Mesodermal cell (in vitro differentiated cells): ENCODE data around the gene LOXHD1.

Experiments
- H3K27ac ChIP-seq: 2 replicates; pipeline ENCODE4 v1.7.0; 2013; ENCODE audit warnings: mild to moderate bottlenecking, low read depth, low read length, moderate library complexity; ENCODE audit not compliant: severe bottlenecking
- H3K36me3 ChIP-seq: 2 replicates; pipeline ENCODE4 v1.7.1; 2013; ENCODE audit warnings: mild to moderate bottlenecking, low read length, moderate library complexity; ENCODE audit not compliant: control insufficient read depth, insufficient read depth
- H3K4me1 ChIP-seq: one replicate; pipeline ENCODE4 v1.7.1; 2013; ENCODE audit warnings: mild to moderate bottlenecking, low read length; ENCODE audit not compliant: insufficient read depth, control insufficient read depth, poor library complexity, severe bottlenecking
- H3K4me3 ChIP-seq: 2 replicates; pipeline ENCODE4 v1.7.0; 2013; ENCODE audit warnings: low read length, control low read depth, mild to moderate bottlenecking; ENCODE audit not compliant: insufficient read depth, poor library complexity, severe bottlenecking; ENCODE audit errors: extremely low read depth
- H3K9me3 ChIP-seq: 2 replicates; pipeline ENCODE4 v1.7.1; 2013; ENCODE audit warnings: mild to moderate bottlenecking, low read length, moderate library complexity; ENCODE audit not compliant: control insufficient read depth
- WGBS, 2 experiments: methylation state at CpG; one replicate each; pipeline ENCODE4 v1.1.5; 2013; ENCODE audit warnings: missing lambda C conversion rate in 2 of 2; ENCODE audit not compliant: insufficient coverage in 2 of 2; 5-methylcytosine and 5-hydroxymethylcytosine counted together

The LOXHD1 gene

DNA sequence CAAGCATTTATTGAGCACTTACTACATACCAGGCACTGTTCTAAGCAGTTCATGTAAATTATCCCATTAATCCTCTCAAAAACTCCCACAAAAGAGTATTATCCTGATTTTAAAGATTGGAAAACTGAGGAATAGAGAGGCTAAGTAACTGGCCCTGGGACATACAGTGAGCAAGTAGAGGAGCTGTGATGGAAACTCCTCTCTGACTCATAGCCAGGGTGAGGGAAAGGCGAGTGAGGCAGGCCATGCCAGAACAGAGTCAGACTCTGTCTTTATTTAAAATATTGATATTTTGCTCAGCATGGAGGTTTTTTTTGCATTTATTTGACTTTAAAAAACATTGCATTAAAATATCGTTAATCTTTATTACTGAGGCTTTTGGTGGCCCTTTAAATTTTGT lies 208.0 kb downstream of the LOXHD1 start:
- no CpG with 5 or more reads among the region's 2 CpGs for WGBS, 2 experiments
- no peaks in the 10 kb centered on the region for H3K36me3 ChIP-seq
- H3K27ac ChIP-seq = no peak overlapping the region

DNA sequence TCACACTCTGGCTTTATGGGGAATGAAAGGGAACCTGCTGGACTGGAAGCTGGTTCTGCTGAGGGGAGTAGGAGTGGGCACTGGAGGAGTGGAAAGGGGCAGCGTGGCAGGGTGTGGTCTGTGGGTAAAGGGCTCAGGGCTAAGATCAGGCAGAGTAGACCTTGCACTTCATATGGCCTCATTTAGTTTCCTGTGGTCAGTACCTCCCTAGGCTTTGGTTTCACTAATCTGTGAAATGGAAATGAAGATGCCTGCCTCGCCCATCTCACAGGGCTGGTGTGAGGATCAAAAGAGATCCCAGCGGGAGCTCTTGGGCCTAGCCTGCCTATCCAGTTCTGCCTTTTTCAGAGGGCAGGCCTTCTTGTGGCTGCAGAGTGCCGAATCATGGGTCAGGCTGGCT lies 208.7 kb downstream of the LOXHD1 start:
- Histone ChIP-seq H3K4me3 (no peak overlapping the region), H3K27ac (no peak overlapping the region), H3K4me1 (no peaks in the 10 kb centered on the region), H3K9me3 (no peaks in the 10 kb centered on the region), H3K36me3 (no peaks in the 10 kb centered on the region)
- 11 to 22% methylated on average over 4 of the region's 4 CpGs for WGBS, 2 experiments

More for the DNA sequence above, 208.0 kb downstream of the LOXHD1 start:
- Histone ChIP-seq H3K9me3 (no peaks in the 10 kb centered on the region), H3K4me1 (no peaks in the 10 kb centered on the region), H3K4me3 (no peak overlapping the region)

DNA sequence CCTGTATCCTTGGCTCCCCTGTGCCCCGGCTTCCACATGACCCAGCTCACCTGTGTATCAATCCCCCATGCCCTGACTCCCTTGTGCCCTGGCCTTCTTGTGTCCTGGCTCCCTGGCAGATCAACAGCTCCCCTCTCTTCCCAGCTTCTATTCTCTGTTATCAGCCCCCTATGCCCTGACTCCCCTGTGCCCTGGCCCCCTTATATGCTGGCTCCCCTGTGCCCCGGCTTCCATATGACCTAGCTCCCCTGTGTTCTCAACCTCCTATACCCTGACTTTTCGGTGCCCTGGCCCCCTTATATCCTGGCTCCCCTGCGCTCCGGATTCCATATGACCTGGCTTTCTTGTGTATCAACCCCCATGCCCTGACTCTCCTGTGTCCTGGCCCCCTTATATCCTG lies 209.2 kb downstream of the LOXHD1 start:
- Histone ChIP-seq H3K36me3 (no peaks in the 10 kb centered on the region), H3K4me3 (no peak overlapping the region), H3K27ac (no peak overlapping the region), H3K9me3 (no peaks in the 10 kb centered on the region), H3K4me1 (no peaks in the 10 kb centered on the region)
- WGBS, 2 experiments = 87 to 95% methylated on average over 3 to 5 of the region's 5 CpGs

DNA sequence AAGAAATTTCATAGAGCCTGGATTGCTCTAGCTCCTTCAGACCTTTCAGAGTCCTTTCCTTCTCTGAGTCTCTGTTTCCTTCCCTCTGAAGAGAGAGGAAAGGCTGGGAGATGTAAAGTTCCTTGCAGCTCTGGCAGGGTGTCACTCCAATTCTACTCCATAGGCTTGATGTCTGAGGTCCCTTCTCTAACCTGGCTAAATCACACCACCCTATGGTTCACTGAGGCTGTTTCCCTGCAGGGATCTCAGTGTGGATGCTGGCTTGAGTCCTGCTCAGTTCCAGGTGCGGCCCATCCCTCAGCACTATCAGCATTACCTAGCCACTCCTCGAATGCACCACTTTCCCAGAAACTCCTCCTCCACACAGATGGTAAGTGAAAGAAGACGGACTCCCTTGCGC lies 209.7 kb downstream of the LOXHD1 start:
- Histone ChIP-seq H3K27ac (no peak overlapping the region), H3K36me3 (no peaks in the 10 kb centered on the region), H3K4me3 (no peak overlapping the region), H3K9me3 (no peaks in the 10 kb centered on the region), H3K4me1 (no peaks in the 10 kb centered on the region)
- 93 to 100% methylated on average over 3 of the region's 4 CpGs for WGBS, 2 experiments

GRCh38 chr18:46445522-46446313 lies 211.3 kb downstream of the LOXHD1 start:
- H3K27ac ChIP-seq = no peak overlapping the region
- no peaks in the 10 kb centered on the region for H3K36me3 ChIP-seq
- H3K4me3 ChIP-seq = no peak overlapping the region
- 88 to 100% methylated on average over 1 of the region's 3 CpGs for WGBS, 2 experiments
- no peaks in the 10 kb centered on the region for H3K4me1 ChIP-seq
- H3K9me3 ChIP-seq = no peaks in the 10 kb centered on the region

DNA sequence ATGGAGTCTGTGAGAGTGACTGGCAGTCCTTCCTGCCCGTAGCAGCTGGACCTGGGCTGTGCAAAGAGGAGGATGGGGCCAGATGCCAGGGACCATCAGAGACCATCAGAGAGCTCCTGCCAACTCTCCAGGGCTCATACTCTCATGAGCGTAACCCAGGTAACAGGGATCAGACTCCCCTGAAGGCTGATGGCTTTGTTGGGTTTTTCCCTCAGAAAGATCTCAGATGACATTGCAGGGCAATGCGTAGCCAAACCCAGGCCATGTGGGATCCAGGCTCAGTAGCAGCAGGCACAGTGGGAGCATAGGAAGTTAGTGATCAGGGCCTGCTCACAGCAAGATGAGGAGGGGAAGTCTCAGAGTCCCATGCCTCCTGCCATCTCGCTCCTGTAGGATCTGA lies 218.0 kb downstream of the LOXHD1 start:
- 82 to 93% methylated on average over 4 of the region's 4 CpGs for WGBS, 2 experiments
- peaks cover 4% of the 10 kb centered on the region for H3K4me1 ChIP-seq
- no peak overlapping the region for H3K27ac ChIP-seq
- H3K9me3 ChIP-seq = no peaks in the 10 kb centered on the region
- no peaks in the 10 kb centered on the region for H3K36me3 ChIP-seq
- no peak overlapping the region for H3K4me3 ChIP-seq

GRCh38 chr18:46437061-46437460 lies 220.0 kb downstream of the LOXHD1 start:
- Histone ChIP-seq H3K4me1 (peaks cover 7% of the 10 kb centered on the region), H3K9me3 (no peaks in the 10 kb centered on the region), H3K27ac (no peak overlapping the region), H3K4me3 (no peak overlapping the region), H3K36me3 (no peaks in the 10 kb centered on the region)
- 83% methylated on average over 1 to 2 of the region's 5 CpGs for WGBS, 2 experiments

- WGBS, 2 experiments = 67 to 100% methylated on average over 1 of the region's 2 CpGs
- no peak overlapping the region for H3K4me3 ChIP-seq
- no peak overlapping the region for H3K27ac ChIP-seq
- H3K36me3 ChIP-seq = no peaks in the 10 kb centered on the region
- peaks cover 11% of the 10 kb centered on the region for H3K4me1 ChIP-seq
- H3K9me3 ChIP-seq = no peaks in the 10 kb centered on the region
Observed at GRCh38 chr18:46436621-46437020, 220.4 kb downstream of the LOXHD1 start.

- 90 to 99% methylated on average over 6 to 9 of the region's 9 CpGs for WGBS, 2 experiments
- no peak overlapping the region for H3K4me3 ChIP-seq
- H3K27ac ChIP-seq = no peak overlapping the region
- no peaks in the 10 kb centered on the region for H3K9me3 ChIP-seq
- H3K36me3 ChIP-seq = no peaks in the 10 kb centered on the region
- peaks cover 13% of the 10 kb centered on the region for H3K4me1 ChIP-seq
Observed at GRCh38 chr18:46435031-46435430, 222.0 kb downstream of the LOXHD1 start.

DNA sequence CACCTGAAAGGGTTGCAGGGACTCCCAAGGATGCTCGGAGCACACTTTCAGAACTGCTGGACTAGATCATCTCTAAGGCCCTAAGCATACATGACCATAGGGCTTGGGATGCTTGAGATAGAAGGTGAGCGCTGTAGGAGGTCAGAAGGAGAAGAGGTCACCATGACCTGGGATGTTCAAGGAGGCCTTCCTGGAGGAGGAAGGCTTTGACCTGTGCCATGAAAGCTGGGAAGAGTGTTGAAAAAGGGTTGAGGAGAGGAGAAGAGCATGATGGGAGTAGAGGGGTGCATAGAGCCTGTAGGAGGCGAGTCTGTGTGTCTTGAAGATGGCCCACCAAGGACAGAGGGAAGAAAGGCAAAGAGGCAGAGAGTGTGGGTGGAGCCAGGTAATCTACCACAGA lies 222.4 kb downstream of the LOXHD1 start:
- Histone ChIP-seq H3K4me1 (peaks cover 13% of the 10 kb centered on the region), H3K4me3 (no peak overlapping the region), H3K36me3 (no peaks in the 10 kb centered on the region), H3K9me3 (no peaks in the 10 kb centered on the region), H3K27ac (no peak overlapping the region)
- 92 to 100% methylated on average over 3 of the region's 3 CpGs for WGBS, 2 experiments

GRCh38 chr18:46433121-46433826 lies 223.7 kb downstream of the LOXHD1 start:
- Histone ChIP-seq H3K4me3 (no peak overlapping the region), H3K36me3 (no peaks in the 10 kb centered on the region), H3K4me1 (peaks cover 13% of the 10 kb centered on the region), H3K9me3 (no peaks in the 10 kb centered on the region), H3K27ac (no peak overlapping the region)
- 92 to 94% methylated on average over 22 to 35 of the region's 35 CpGs for WGBS, 2 experiments
